GM21737 (cell line): ENCODE data around the gene SYNRG.
"Not testable (repeated sequence)": the region's sequence is repeated elsewhere in the genome, so short reads cannot be mapped to it uniquely, and the experiment has no call there.

ENCODE experiments used
- ATAC-seq: cut with Tn5 transposase; IDR thresholded peaks from one replicate; pipeline ENCODE4 v1.9.1; 2021; ENCODE audit warnings: mild to moderate bottlenecking, moderate library complexity; ENCODE audit not compliant: unreplicated experiment

Gene SYNRG

DNA sequence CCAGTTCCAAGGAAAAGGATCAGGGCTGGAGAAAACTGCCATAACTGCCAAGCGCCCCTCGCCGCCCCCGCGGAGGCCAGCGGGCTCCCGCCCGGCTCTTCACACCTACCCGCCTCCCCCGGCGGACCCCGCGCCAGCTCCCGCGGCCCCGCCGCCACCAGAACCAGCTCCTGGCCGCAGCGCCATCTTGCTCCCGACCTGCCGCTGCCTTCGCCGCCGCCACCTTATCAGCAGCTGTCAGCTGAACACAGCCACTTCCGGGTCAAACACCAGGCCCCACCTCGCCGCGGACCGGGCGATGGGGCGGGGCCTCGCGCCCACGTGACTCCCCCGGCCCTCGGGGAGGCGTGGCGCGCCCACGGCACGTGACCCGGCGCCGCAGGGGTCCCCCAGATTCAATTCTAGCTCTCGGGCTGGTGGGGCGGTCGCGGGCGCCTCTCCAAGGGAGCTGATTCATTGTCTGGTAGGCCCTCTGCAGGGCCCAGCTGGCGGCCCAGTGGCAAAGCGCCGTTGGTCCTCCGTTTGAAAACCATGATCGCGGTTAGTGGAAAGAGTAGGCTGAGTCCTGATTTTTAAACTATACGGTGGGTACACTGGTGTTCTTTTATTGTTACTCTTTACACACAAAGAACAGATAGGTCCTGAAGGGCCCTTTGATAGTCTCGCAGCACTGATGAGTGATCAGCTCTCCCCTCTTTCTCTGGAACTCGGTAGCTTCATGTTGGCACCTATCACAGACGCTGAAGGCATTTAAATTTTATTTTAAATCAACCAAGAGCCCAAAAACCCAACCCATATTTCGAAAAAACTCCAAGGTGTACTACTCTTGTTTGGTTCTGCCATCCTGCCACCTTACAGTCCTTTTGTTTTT is at the start of gene SYNRG:
Gene SYNRG (minus strand): TSS at position 249 of the 871 bp plus-strand sequence. CDS start 63 bp downstream, at position 186.
- ATAC-seq = peak; percentile 87

- no peak for ATAC-seq
Observed at GRCh38 chr17:37657202-37657601, 48.0 kb upstream of the SYNRG start.

GRCh38 chr17:37651849-37652248 is 42.6 kb upstream of the SYNRG start:
- no peak for ATAC-seq

GRCh38 chr17:37650419-37651003 is 41.3 kb upstream of the SYNRG start:
- ATAC-seq = no peak

GRCh38 chr17:37648555-37648954 is 39.3 kb upstream of the SYNRG start:
- no peak for ATAC-seq

- no peak for ATAC-seq
Observed at GRCh38 chr17:37647856-37648255, 38.6 kb upstream of the SYNRG start.

GRCh38 chr17:37643869-37644268 is 34.7 kb upstream of the SYNRG start:
- no peak for ATAC-seq

- ATAC-seq = peak; percentile 81
Observed at GRCh38 chr17:37643118-37643766, 34.0 kb upstream of the SYNRG start, which contains the start of gene DDX52. TSS of gene DDX52 (minus strand) at chr17:37643446. CDS start at chr17:37643420, 26 bp downstream.

DNA sequence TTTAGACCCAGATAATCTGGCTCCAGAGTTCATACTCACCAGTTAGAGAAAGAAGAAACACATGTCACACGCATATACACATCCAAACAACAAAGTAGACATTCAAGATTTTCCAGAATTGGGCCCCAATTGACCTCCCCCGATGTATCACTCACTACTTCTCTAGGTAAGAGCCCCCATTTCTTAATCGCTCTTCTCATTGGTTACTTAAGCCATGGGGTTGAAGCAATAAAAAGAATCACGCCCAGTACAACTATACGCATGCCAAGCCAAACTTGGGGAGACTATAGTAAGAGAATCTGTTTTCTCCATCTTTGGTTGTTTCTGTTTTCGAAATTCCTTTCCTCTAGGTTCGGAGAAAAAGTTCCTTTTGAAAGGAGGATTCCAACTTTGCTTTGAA is 33.5 kb upstream of the SYNRG start:
- ATAC-seq = no peak

DNA sequence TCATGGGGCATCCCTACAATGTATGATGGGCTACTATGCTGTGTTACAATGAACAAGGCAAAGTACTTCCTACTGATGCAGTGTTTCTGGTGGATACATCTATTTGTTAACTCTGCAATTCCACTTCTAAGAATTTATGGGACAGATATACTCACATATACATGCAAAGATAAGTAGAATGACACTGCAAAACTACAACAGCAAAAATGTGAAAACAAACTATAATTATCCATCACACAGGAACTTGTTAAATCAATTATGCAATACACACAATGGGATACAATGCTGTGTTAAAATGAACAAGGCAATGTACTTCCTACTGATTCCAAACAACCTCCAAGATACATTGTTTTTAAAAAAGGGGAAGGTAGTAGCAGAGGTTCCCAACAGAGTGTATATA is 30.8 kb upstream of the SYNRG start:
- ATAC-seq = no peak

GRCh38 chr17:37637956-37638355 is 28.7 kb upstream of the SYNRG start:
- no peak for ATAC-seq

DNA sequence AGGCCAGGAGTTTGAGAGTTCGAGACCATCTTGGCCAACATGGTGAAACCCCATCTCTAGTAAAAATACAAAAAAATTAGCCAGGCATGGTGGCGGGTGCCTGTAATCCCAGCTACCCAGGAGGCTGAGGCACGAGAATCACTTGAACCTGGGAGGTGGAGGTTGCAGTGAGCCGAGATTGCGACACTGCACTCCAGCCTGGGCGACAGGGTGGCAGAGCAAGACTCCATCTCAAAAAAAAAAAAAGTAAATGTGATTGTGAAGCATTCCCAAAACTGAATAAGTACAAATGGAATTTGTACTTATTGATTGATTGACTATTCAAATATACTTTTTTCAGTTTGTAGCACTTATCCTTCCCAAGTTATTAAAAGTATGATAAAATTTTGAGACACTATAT is 7.2 kb upstream of the SYNRG start:
- ATAC-seq = not testable (repeated sequence)

GRCh38 chr17:37614823-37615222 is 5.6 kb upstream of the SYNRG start:
- ATAC-seq = no peak

- no peak for ATAC-seq
Observed at GRCh38 chr17:37614391-37614790, 5.2 kb upstream of the SYNRG start.

DNA sequence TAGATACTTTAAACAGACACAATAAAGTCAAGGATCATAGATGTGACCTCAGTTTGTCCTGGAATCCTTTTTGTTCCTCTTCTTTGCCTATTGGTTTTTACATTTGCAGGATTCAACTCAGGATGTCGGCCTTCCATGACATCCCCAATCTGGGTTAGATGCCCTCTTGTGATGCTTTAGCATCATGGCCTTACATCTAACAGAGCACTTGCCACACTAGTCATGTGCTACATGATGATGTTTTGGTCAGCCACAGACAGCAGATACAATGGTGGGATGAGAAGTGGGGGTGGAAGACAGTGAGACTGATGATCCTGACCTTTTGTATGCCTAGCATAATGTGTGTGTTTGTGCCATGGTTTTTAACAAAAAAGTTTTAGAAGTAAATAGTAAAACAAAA is 1.8 kb upstream of the SYNRG start:
- no peak for ATAC-seq

- not testable (repeated sequence) for ATAC-seq
Observed at GRCh38 chr17:37610041-37610420, 813 bp upstream of the SYNRG start.

- ATAC-seq = peak; percentile 11
Observed at GRCh38 chr17:37608351-37609169, 658 bp downstream of the SYNRG start.

GRCh38 chr17:37607637-37608331 is 1.4 kb downstream of the SYNRG start:
- no peak for ATAC-seq

GRCh38 chr17:37605813-37606505 is 3.3 kb downstream of the SYNRG start:
- ATAC-seq = no peak

DNA sequence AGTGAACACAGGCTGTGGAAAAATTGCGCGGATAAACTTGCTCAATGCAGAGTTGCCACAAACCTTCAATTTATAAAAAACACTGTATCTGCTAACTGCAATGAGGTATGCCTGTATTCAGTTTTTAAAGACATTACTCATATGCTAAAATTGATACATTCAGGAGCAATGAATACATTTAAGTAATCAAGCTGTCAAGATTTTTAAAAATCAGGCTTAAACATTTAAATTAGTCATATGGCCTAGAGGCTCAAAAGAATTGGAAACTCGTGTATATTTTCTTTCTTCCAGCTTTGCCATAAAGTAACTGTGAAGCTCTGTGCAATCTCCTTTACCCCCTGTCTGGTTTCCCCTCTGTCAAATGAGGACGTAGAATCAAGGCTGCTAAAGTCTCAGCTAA is 4.1 kb downstream of the SYNRG start:
- ATAC-seq = no peak
